Liver (tissue), 9 donors: ENCODE data around the gene ETV3L. TPM values are rescaled to one million over a fixed set of nuclear protein-coding genes. Genes with fewer than 3 reads are reported as not detected.

ENCODE experiments used
- DNase-seq: peaks from one replicate; pipeline ENCODE4 v3.0.0-alpha.2; 2017; ENCODE audit warnings: low spot score
- H3K27ac ChIP-seq, 2 donors: one replicate each; pipeline ENCODE4 v1.7.0; 2013; ENCODE audit warnings: inconsistent platforms in 2 of 2, low read length in 2 of 2, control low read depth in 1 of 2, low read depth in 1 of 2, mild to moderate bottlenecking in 1 of 2
- H3K27me3 ChIP-seq, 4 donors: one replicate each; pipeline versions ENCODE4 v1.6.1 to v1.7.0; 2013; ENCODE audit warnings: low read length in 3 of 4, inconsistent platforms in 1 of 4, mild to moderate bottlenecking in 1 of 4, moderate library complexity in 1 of 4; ENCODE audit not compliant: control insufficient read depth in 4 of 4, insufficient read depth in 4 of 4
- H3K36me3 ChIP-seq, 4 donors: one replicate each; pipeline versions ENCODE4 v1.6.1 to v1.7.0; 2013; ENCODE audit warnings: low read length in 3 of 4, mild to moderate bottlenecking in 3 of 4, low read depth in 1 of 4, moderate library complexity in 1 of 4; ENCODE audit not compliant: control insufficient read depth in 4 of 4, insufficient read depth in 3 of 4
- H3K4me1 ChIP-seq, 4 donors: one replicate each; pipeline versions ENCODE4 v1.6.1 to v1.7.0; 2013; ENCODE audit warnings: low read length in 3 of 4, mild to moderate bottlenecking in 3 of 4, moderate library complexity in 1 of 4; ENCODE audit not compliant: control insufficient read depth in 4 of 4, insufficient read depth in 4 of 4
- H3K4me3 ChIP-seq, 3 donors: one replicate each; pipeline versions ENCODE4 v1.6.1 to v1.7.0; 2013; ENCODE audit warnings: low read length in 3 of 3, control low read depth in 1 of 3, low read depth in 1 of 3, mild to moderate bottlenecking in 1 of 3
- H3K9ac ChIP-seq, 2 donors: one replicate each; pipeline ENCODE4 v1.7.0; 2013; ENCODE audit warnings: low read length in 2 of 2, mild to moderate bottlenecking in 2 of 2, moderate library complexity in 2 of 2, control low read depth in 1 of 2, low read depth in 1 of 2
- H3K9me3 ChIP-seq, 4 donors: one replicate each; pipeline versions ENCODE4 v1.6.1 to v1.7.0; 2013; ENCODE audit warnings: low read length in 3 of 4; ENCODE audit not compliant: control insufficient read depth in 4 of 4
- CTCF ChIP-seq: fragments of 150-350 bp; IDR thresholded peaks from 2 replicates; pipeline ENCODE4 v1.5.1; 2017; ENCODE audit warnings: improper control_type of control experiment, low read depth, low read length; ENCODE audit not compliant: missing input control
- FOXA1 ChIP-seq: IDR thresholded peaks from 2 replicates; pipeline ENCODE4 v1.6.1; 2016; ENCODE audit warnings: antibody characterized with exemption
- FOXA2 ChIP-seq: IDR thresholded peaks from 2 replicates; pipeline ENCODE4 v1.6.1; 2016; ENCODE audit warnings: antibody characterized with exemption
- GABPA ChIP-seq, 2 donors: IDR thresholded peaks in 1 of 2; conservative IDR thresholded peaks in 1 of 2; 2 replicates each; pipeline ENCODE4 v1.6.1; 2016; ENCODE audit warnings: antibody characterized with exemption in 2 of 2, mild to moderate bottlenecking in 1 of 2, moderate library complexity in 1 of 2
- HNF4A ChIP-seq, 2 donors: conservative IDR thresholded peaks; 2 replicates each; pipeline ENCODE4 v1.6.1; 2016; ENCODE audit warnings: antibody characterized with exemption in 2 of 2, mild to moderate bottlenecking in 2 of 2
- HNF4G ChIP-seq: IDR thresholded peaks from 2 replicates; pipeline ENCODE4 v1.6.1; 2016; ENCODE audit warnings: antibody characterized with exemption
- JUND ChIP-seq, 2 donors: IDR thresholded peaks; 2 replicates each; pipeline ENCODE4 v1.6.1; 2016; ENCODE audit warnings: antibody characterized with exemption in 2 of 2
- MAX ChIP-seq: IDR thresholded peaks from 2 replicates; pipeline ENCODE4 v1.6.1; 2016; ENCODE audit warnings: antibody characterized with exemption
- NR2F2 ChIP-seq: IDR thresholded peaks from 2 replicates; pipeline ENCODE4 v1.6.1; 2016; ENCODE audit warnings: antibody characterized with exemption
- RAD21 ChIP-seq, 2 donors: IDR thresholded peaks; 2 replicates each; pipeline ENCODE4 v1.6.1; 2016; ENCODE audit warnings: antibody characterized with exemption in 2 of 2, mild to moderate bottlenecking in 2 of 2
- RXRA ChIP-seq, 2 donors: IDR thresholded peaks; 2 replicates each; pipeline ENCODE4 v1.6.1; 2017 to 2018; ENCODE audit warnings: antibody characterized with exemption in 2 of 2, mild to moderate bottlenecking in 1 of 2
- SP1 ChIP-seq: IDR thresholded peaks from 2 replicates; pipeline ENCODE4 v1.6.1; 2018; ENCODE audit warnings: antibody characterized with exemption, mild to moderate bottlenecking
- TAF1 ChIP-seq: conservative IDR thresholded peaks from 2 replicates; pipeline ENCODE4 v1.6.1; 2016; ENCODE audit warnings: antibody characterized with exemption, mild to moderate bottlenecking
- WGBS: extraction: QIAGEN DNeasy Blood & Tissue Kit; methylation state at CpG from one replicate; pipeline ENCODE4 v1.1.7; 2013; 5-methylcytosine and 5-hydroxymethylcytosine counted together
- polyA plus RNA-seq, 2 donors: library from polyadenylated mRNA; stranded (reverse) in 1 of 2; unstranded in 1 of 2; fragments of 200-250 nt in 1 of 2; fragments of >200 nt in 1 of 2; fragmentation: Nextera tagmentation in 1 of 2; extraction: Ambion mirVana in 1 of 2; gene quantifications; one replicate each; pipeline versions ENCODE4 v1.2.1 to v1.2.3, GENCODE V29; 2013 to 2015
- total RNA-seq, 2 donors: library from RNA; depleted of rRNA; stranded (reverse); fragments of >200 nt; gene quantifications; one replicate each; pipeline ENCODE4 v1.2.3, GENCODE V29; 2014
- TF ChIP-seq, protein P1 (sequence below): IDR thresholded peaks from 2 replicates; pipeline ENCODE4 v1.6.1; 2016; ENCODE audit warnings: antibody characterized with exemption, mild to moderate bottlenecking
- donor health status: healthy.
- donor health status: healthy.
- donor health status: healthy.
- donor health status: healthy.
- donor health status: healthy.

Gene ETV3L
- total and polyA plus RNA-seq, 4 donors = not detected

GRCh38 chr1:157133426-157133825 is 33.8 kb upstream of the ETV3L start:
- Histone ChIP-seq H3K27me3 (no peaks in the 10 kb centered on the region), H3K9ac (no peak overlapping the region), H3K36me3 (peaks cover 6 to 57% (median 52%) of the 10 kb centered on the region in 4 donors), H3K9me3 (no peaks in the 10 kb centered on the region), H3K4me1 (peaks cover 9 to 23% (median 20%) of the 10 kb centered on the region in 4 donors), H3K4me3 (no peak overlapping the region), H3K27ac (no peak overlapping the region)
- DNase-seq = no peak
- 80% methylated on average over 2 of the region's 2 CpGs for WGBS
- no peak for TF ChIP-seq SP1
- TF ChIP-seq CTCF = no peak
- no peak for TF ChIP-seq TAF1
- TF ChIP-seq FOXA2 = no peak
- TF ChIP-seq RAD21 (IDR thresholded peaks at IDR 0.05) = no peak
- no peak for TF ChIP-seq FOXA1
- no peak for TF ChIP-seq JUND (IDR thresholded peaks at IDR 0.05)
- no peak for TF ChIP-seq RXRA (IDR thresholded peaks at IDR 0.05)
- TF ChIP-seq MAX = no peak
- TF ChIP-seq, protein P1, sequence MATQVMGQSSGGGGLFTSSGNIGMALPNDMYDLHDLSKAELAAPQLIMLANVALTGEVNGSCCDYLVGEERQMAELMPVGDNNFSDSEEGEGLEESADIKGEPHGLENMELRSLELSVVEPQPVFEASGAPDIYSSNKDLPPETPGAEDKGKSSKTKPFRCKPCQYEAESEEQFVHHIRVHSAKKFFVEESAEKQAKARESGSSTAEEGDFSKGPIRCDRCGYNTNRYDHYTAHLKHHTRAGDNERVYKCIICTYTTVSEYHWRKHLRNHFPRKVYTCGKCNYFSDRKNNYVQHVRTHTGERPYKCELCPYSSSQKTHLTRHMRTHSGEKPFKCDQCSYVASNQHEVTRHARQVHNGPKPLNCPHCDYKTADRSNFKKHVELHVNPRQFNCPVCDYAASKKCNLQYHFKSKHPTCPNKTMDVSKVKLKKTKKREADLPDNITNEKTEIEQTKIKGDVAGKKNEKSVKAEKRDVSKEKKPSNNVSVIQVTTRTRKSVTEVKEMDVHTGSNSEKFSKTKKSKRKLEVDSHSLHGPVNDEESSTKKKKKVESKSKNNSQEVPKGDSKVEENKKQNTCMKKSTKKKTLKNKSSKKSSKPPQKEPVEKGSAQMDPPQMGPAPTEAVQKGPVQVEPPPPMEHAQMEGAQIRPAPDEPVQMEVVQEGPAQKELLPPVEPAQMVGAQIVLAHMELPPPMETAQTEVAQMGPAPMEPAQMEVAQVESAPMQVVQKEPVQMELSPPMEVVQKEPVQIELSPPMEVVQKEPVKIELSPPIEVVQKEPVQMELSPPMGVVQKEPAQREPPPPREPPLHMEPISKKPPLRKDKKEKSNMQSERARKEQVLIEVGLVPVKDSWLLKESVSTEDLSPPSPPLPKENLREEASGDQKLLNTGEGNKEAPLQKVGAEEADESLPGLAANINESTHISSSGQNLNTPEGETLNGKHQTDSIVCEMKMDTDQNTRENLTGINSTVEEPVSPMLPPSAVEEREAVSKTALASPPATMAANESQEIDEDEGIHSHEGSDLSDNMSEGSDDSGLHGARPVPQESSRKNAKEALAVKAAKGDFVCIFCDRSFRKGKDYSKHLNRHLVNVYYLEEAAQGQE = no peak
- no peak for TF ChIP-seq HNF4A (conservative IDR thresholded peaks at IDR 0.05)
- TF ChIP-seq NR2F2 = no peak

GRCh38 chr1:157132616-157133167 is 33.1 kb upstream of the ETV3L start:
- H3K27ac ChIP-seq = no peak overlapping the region
- H3K27me3 ChIP-seq = no peaks in the 10 kb centered on the region
- DNase-seq = no peak
- TF ChIP-seq GABPA (IDR thresholded peaks at IDR 0.05 in 1 of 2, conservative IDR thresholded peaks at IDR 0.05 in 1 of 2) = no peak
- TF ChIP-seq HNF4G = no peak
- TF ChIP-seq FOXA1 = no peak
- no peak for TF ChIP-seq HNF4A (conservative IDR thresholded peaks at IDR 0.05)
- 82% methylated on average over 2 of the region's 2 CpGs for WGBS
- H3K4me1 ChIP-seq = peaks cover 9 to 22% (median 20%) of the 10 kb centered on the region in 4 donors
- H3K36me3 ChIP-seq = peaks cover 8 to 63% (median 58%) of the 10 kb centered on the region in 4 donors
- no peaks in the 10 kb centered on the region for H3K9me3 ChIP-seq
- H3K9ac ChIP-seq = no peak overlapping the region
- no peak overlapping the region for H3K4me3 ChIP-seq
